ENCODE results near the gene PCGF1. TPM values are rescaled to one million over a fixed set of nuclear protein-coding genes. Genes with fewer than 3 reads are reported as not detected.

The PCGF1 gene
- total RNA-seq, 2 experiments from 2014 or later = 9.9 to 15.9 TPM

DNA sequence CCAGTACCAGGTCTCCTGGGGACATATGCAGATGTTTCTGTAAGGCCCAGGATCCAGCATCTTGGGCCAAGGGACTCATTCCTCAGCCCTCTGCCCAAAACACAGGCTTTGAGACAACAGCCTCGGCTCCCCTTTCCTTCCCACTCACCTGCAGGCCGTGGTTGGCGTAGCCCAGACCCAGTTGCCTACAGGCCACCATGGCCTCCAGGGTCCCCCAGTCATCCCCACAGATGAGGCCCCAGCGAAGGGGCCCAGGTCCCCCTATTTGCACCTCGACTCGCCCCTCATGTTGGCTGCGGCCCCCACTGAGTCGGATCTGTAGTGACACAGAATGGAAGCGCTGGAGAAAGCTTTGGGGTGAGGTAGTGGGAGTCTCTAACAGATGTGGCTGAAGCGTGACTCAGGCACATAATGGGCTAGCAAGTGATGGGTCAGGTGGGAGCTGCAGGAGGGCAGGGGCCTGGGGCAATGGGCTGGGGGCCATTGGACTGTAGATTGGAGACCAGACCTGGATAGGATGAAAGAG is 28.0 kb upstream of the PCGF1 start:
- ChIA-PET CTCF (ENCODE audit: unreplicated experiment) (no interaction called here), POLR2A (no interaction called here)
- intact Hi-C loops (cut with micrococcal nuclease; ENCODE audit: unreplicated experiment) = no loop called here
- DNase-seq (ENCODE audit: low spot score) = no peak
- Histone ChIP-seq H4K20me1 (ENCODE audit: insufficient read depth, low read length) (no peaks in the 10 kb centered on the region), H3K9me2 (ENCODE audit: insufficient read depth, low read length) (no peaks in the 10 kb centered on the region), H3K4me3 (ENCODE audit: low read depth, low read length, poor library complexity, severe bottlenecking) (no peak overlapping the region), H3K79me2 (ENCODE audit: insufficient read depth, low read depth, low read length) (peaks cover 9% of the 10 kb centered on the region; the same call in 1 of the 2 replicates), H3K36me3 (ENCODE audit: insufficient read depth, low read length) (peaks cover 27% of the 10 kb centered on the region; the same call in 1 of the 2 replicates), H2AFZ (ENCODE audit: low read length) (no peak overlapping the region), H3K27ac (ENCODE audit: low read depth, low read length, poor library complexity, severe bottlenecking) (no peak overlapping the region), H3K9me3 (ENCODE audit: low read length) (no peaks in the 10 kb centered on the region), H3K4me2 (ENCODE audit: low read length) (no peak overlapping the region), H3K4me1 (ENCODE audit: insufficient read depth, low read length, poor library complexity, severe bottlenecking) (peaks cover 16% of the 10 kb centered on the region)
- TF ChIP-seq EZH2phosphoT487 (IDR thresholded peaks at IDR 0.05; ENCODE audit: borderline replicate concordance, low read depth, low read length) = no peak
- TF ChIP-seq, protein P1, sequence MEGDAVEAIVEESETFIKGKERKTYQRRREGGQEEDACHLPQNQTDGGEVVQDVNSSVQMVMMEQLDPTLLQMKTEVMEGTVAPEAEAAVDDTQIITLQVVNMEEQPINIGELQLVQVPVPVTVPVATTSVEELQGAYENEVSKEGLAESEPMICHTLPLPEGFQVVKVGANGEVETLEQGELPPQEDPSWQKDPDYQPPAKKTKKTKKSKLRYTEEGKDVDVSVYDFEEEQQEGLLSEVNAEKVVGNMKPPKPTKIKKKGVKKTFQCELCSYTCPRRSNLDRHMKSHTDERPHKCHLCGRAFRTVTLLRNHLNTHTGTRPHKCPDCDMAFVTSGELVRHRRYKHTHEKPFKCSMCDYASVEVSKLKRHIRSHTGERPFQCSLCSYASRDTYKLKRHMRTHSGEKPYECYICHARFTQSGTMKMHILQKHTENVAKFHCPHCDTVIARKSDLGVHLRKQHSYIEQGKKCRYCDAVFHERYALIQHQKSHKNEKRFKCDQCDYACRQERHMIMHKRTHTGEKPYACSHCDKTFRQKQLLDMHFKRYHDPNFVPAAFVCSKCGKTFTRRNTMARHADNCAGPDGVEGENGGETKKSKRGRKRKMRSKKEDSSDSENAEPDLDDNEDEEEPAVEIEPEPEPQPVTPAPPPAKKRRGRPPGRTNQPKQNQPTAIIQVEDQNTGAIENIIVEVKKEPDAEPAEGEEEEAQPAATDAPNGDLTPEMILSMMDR (conservative IDR thresholded peaks at IDR 0.05; ENCODE audit: low read length) = no peak
- BruUV-seq (replicated peaks) = no TSS peak

DNA sequence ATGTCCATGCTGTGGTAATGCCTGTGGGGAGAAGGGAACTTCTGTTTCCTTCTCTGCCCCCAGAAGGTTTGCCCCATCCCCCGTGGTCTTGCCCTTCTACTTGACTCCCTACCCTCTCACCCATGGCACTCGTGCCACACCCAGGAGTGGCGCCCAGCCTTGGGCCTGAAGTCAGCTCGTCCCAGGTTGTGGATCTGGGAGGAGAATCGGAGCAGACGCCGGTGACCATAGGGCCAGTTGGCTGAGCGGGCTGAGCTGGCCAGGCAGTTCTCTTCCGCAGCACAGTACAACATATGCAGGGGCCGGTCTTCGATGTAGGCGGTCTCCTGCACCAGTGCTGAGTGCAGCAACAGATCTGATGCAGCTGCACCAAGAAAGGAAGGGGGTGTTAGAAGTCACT is 26.9 kb upstream of the PCGF1 start:
- no TSS peak for BruUV-seq (replicated peaks)
- peaks cover 16% of the 10 kb centered on the region for H3K4me1 ChIP-seq (ENCODE audit: insufficient read depth, low read length, poor library complexity, severe bottlenecking)
- H3K4me2 ChIP-seq (ENCODE audit: low read length) = no peak overlapping the region
- no peak for TF ChIP-seq EZH2phosphoT487 (IDR thresholded peaks at IDR 0.05; ENCODE audit: borderline replicate concordance, low read depth, low read length)
- TF ChIP-seq, protein P1 (conservative IDR thresholded peaks at IDR 0.05; ENCODE audit: low read length) = no peak
- H3K27ac ChIP-seq (ENCODE audit: low read depth, low read length, poor library complexity, severe bottlenecking) = no peak overlapping the region
- no peaks in the 10 kb centered on the region for H3K9me2 ChIP-seq (ENCODE audit: insufficient read depth, low read length)
- H3K79me2 ChIP-seq (ENCODE audit: insufficient read depth, low read depth, low read length) = peaks cover 9% of the 10 kb centered on the region; the same call in 1 of the 2 replicates
- no peaks in the 10 kb centered on the region for H4K20me1 ChIP-seq (ENCODE audit: insufficient read depth, low read length)
- H3K9me3 ChIP-seq (ENCODE audit: low read length) = no peaks in the 10 kb centered on the region
- no peak for DNase-seq (ENCODE audit: low spot score)
- CTCF ChIA-PET (ENCODE audit: unreplicated experiment) = no interaction called here
- H3K36me3 ChIP-seq (ENCODE audit: insufficient read depth, low read length) = peaks cover 27% of the 10 kb centered on the region; the same call in 1 of the 2 replicates
- H2AFZ ChIP-seq (ENCODE audit: low read length) = no peak overlapping the region
- intact Hi-C loops (cut with micrococcal nuclease; ENCODE audit: unreplicated experiment) = no loop called here
- POLR2A ChIA-PET = no interaction called here
- H3K4me3 ChIP-seq (ENCODE audit: low read depth, low read length, poor library complexity, severe bottlenecking) = no peak overlapping the region

DNA sequence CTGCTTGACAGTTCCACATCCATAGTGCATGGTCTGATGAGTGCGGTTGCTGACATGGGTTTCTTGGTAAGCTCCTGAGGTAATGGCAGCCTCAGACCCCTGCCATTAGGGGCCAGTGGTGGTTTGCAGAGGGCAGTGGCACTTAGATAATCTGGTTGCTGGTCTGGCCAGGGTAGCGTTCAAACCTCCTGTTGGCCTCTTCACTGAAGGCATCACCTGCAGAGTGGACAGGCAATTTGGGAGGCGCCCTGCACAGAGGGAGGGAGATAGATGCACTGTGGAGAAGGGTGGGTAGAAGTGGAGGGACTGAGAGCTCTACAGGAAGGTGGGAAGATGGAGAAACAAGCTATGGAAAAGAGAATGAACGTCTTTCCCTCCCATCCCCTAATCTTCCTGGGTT is 26.0 kb upstream of the PCGF1 start:
- no peaks in the 10 kb centered on the region for H4K20me1 ChIP-seq (ENCODE audit: insufficient read depth, low read length)
- no peak overlapping the region for H3K4me2 ChIP-seq (ENCODE audit: low read length)
- H3K79me2 ChIP-seq (ENCODE audit: insufficient read depth, low read depth, low read length) = peaks cover 19% of the 10 kb centered on the region
- TF ChIP-seq, protein P1 (conservative IDR thresholded peaks at IDR 0.05; ENCODE audit: low read length) = no peak
- no peak for TF ChIP-seq EZH2phosphoT487 (IDR thresholded peaks at IDR 0.05; ENCODE audit: borderline replicate concordance, low read depth, low read length)
- no peak overlapping the region for H3K4me3 ChIP-seq (ENCODE audit: low read depth, low read length, poor library complexity, severe bottlenecking)
- H2AFZ ChIP-seq (ENCODE audit: low read length) = no peak overlapping the region
- ChIA-PET POLR2A (interaction anchor here (0.6 kb wide), 1 partner anchor 52 kb away, joined by 4 read pairs; no protein-coding TSS in a partner anchor), CTCF (ENCODE audit: unreplicated experiment) (no interaction called here)
- peaks cover 17% of the 10 kb centered on the region for H3K4me1 ChIP-seq (ENCODE audit: insufficient read depth, low read length, poor library complexity, severe bottlenecking)
- no TSS peak for BruUV-seq (replicated peaks)
- no peaks in the 10 kb centered on the region for H3K9me3 ChIP-seq (ENCODE audit: low read length)
- H3K27ac ChIP-seq (ENCODE audit: low read depth, low read length, poor library complexity, severe bottlenecking) = no peak overlapping the region
- DNase-seq (ENCODE audit: low spot score) = no peak
- no peaks in the 10 kb centered on the region for H3K9me2 ChIP-seq (ENCODE audit: insufficient read depth, low read length)
- intact Hi-C loops (cut with micrococcal nuclease; ENCODE audit: unreplicated experiment) = no loop called here
- peaks cover 35% of the 10 kb centered on the region; the same call in 1 of the 2 replicates for H3K36me3 ChIP-seq (ENCODE audit: insufficient read depth, low read length)
